Endothelial cell (in vitro differentiated cells): ENCODE data around the gene RAMP3. TPM values are rescaled to one million over a fixed set of nuclear protein-coding genes. Genes with fewer than 3 reads are reported as not detected.

ENCODE experiments used
- DNase-seq: peaks from one replicate; pipeline ENCODE4 v3.0.0; 2021; ENCODE audit warnings: low spot score
- H3K27ac Mint-ChIP-seq: one replicate; pipeline ENCODE4 v1.8.0; 2021; ENCODE audit warnings: mixed read lengths, inconsistent platforms; ENCODE audit not compliant: unreplicated experiment
- H3K27me3 Mint-ChIP-seq: one replicate; pipeline ENCODE4 v1.8.0; 2021; ENCODE audit warnings: mild to moderate bottlenecking, moderate library complexity, mixed read lengths, inconsistent platforms; ENCODE audit not compliant: unreplicated experiment
- H3K36me3 Mint-ChIP-seq: one replicate; pipeline ENCODE4 v1.8.0; 2021; ENCODE audit warnings: mild to moderate bottlenecking, low read depth, mixed read lengths, inconsistent platforms; ENCODE audit not compliant: unreplicated experiment
- H3K4me1 Mint-ChIP-seq: one replicate; pipeline ENCODE4 v1.8.0; 2021; ENCODE audit warnings: mild to moderate bottlenecking, mixed read lengths, inconsistent platforms; ENCODE audit not compliant: unreplicated experiment
- H3K4me3 Mint-ChIP-seq: one replicate; pipeline ENCODE4 v1.8.0; 2021; ENCODE audit warnings: mild to moderate bottlenecking, mixed read lengths, inconsistent platforms; ENCODE audit not compliant: unreplicated experiment
- H3K9me3 Mint-ChIP-seq: one replicate; pipeline ENCODE4 v1.8.0; 2021; ENCODE audit warnings: mixed read lengths, inconsistent platforms; ENCODE audit not compliant: unreplicated experiment
- total RNA-seq: library from RNA; stranded (reverse); fragmentation: NEBNext Ultra II Directional; extraction: Animal tissue kit (Norgen Biotek cat#: 25700); gene quantifications from one replicate; pipeline ENCODE4 v1.2.1, GENCODE V29; 2021; ENCODE audit not compliant: unreplicated experiment
- TF ChIP-seq, protein P1 (sequence below): fragments of 200-600 bp; sonication (generic); IDR thresholded peaks from one replicate; pipeline ENCODE4 v1.5.0; 2021; ENCODE audit warnings: antibody characterized with exemption; ENCODE audit not compliant: unreplicated experiment

The RAMP3 gene
- total RNA-seq, 1 donor from 2014 or later, result 0.62 TPM

GRCh38 chr7:45156516-45157272 is 897 bp upstream of the RAMP3 start:
- no peak overlapping the region for H3K27ac Mint-ChIP-seq
- H3K27me3 Mint-ChIP-seq, result peaks cover 17% of the 10 kb centered on the region

GRCh38 chr7:45157286-45157652 is 322 bp upstream of the RAMP3 start:
- peaks cover 17% of the 10 kb centered on the region for H3K27me3 Mint-ChIP-seq
- H3K4me3 Mint-ChIP-seq, result peak overlapping the region; percentile 84
- H3K9me3 Mint-ChIP-seq, result no peaks in the 10 kb centered on the region
- peaks cover 12% of the 10 kb centered on the region for H3K4me1 Mint-ChIP-seq
- peaks cover 10% of the 10 kb centered on the region for H3K36me3 Mint-ChIP-seq
- TF ChIP-seq, protein P1, sequence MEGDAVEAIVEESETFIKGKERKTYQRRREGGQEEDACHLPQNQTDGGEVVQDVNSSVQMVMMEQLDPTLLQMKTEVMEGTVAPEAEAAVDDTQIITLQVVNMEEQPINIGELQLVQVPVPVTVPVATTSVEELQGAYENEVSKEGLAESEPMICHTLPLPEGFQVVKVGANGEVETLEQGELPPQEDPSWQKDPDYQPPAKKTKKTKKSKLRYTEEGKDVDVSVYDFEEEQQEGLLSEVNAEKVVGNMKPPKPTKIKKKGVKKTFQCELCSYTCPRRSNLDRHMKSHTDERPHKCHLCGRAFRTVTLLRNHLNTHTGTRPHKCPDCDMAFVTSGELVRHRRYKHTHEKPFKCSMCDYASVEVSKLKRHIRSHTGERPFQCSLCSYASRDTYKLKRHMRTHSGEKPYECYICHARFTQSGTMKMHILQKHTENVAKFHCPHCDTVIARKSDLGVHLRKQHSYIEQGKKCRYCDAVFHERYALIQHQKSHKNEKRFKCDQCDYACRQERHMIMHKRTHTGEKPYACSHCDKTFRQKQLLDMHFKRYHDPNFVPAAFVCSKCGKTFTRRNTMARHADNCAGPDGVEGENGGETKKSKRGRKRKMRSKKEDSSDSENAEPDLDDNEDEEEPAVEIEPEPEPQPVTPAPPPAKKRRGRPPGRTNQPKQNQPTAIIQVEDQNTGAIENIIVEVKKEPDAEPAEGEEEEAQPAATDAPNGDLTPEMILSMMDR, result no peak
- no peak for DNase-seq
- H3K27ac Mint-ChIP-seq, result no peak overlapping the region

More at GRCh38 chr7:45156516-45157272, 897 bp upstream of the RAMP3 start:
- Mint-ChIP-seq H3K36me3 (peaks cover 10% of the 10 kb centered on the region), H3K9me3 (no peaks in the 10 kb centered on the region), H3K4me1 (peaks cover 12% of the 10 kb centered on the region), H3K4me3 (peak overlapping the region; percentile 84)
- DNase-seq, result no peak
- TF ChIP-seq, protein P1, result no peak

GRCh38 chr7:45158471-45158870 is 880 bp downstream of the RAMP3 start:
- TF ChIP-seq, protein P1, result no peak
- Mint-ChIP-seq H3K9me3 (no peaks in the 10 kb centered on the region), H3K27ac (no peak overlapping the region), H3K36me3 (peaks cover 10% of the 10 kb centered on the region), H3K4me1 (peaks cover 12% of the 10 kb centered on the region), H3K27me3 (peaks cover 17% of the 10 kb centered on the region), H3K4me3 (no peak overlapping the region)
- no peak for DNase-seq

DNA sequence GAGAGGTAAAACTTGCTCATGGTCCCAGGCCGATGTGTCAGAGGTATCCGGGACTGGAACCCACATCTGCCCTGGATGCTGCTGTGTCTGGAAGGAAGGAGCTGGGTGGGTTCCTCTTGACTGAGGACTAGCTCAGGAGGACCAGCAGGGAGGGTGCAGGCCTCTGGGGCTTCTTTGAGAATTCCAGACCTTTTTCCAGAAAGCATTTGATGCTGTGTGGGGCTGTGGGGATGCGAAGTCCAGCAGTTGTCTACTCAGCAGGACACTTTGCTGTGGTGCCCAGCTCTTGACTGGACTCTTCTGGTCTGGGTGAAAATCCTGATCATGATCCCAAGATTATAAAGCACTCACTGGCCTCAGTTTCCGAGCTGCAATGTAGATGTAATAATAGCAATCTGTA is 1.7 kb downstream of the RAMP3 start:
- Mint-ChIP-seq H3K27ac (no peak overlapping the region), H3K4me1 (peaks cover 12% of the 10 kb centered on the region), H3K36me3 (peaks cover 10% of the 10 kb centered on the region), H3K4me3 (no peak overlapping the region), H3K9me3 (no peaks in the 10 kb centered on the region), H3K27me3 (peaks cover 17% of the 10 kb centered on the region)
- TF ChIP-seq, protein P1, result no peak
- no peak for DNase-seq

DNA sequence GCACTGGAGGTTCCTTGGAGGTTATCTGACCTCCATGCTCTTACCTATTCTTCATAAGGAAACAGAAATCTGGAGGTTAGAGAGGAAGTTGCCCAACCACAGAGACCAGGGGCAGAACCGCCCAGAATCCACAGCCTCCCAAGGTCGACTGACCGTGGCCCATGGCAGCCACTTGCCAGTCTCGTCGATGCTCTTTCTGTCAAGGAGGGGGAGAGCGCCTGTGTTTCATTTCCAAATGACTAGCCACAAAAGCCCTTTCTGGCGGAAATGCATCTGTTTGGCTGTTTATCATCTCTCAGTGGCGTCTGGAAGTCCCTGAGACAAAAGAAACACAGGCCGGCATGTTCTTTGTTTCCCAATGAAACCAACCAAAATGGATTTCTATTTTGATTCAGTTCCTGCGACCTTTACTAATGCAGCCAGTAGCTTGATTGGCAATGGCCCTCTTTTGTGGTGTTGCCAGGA is 2.9 kb downstream of the RAMP3 start:
- Mint-ChIP-seq H3K4me1 (peaks cover 12% of the 10 kb centered on the region), H3K4me3 (no peak overlapping the region), H3K27me3 (peaks cover 16% of the 10 kb centered on the region), H3K27ac (no peak overlapping the region), H3K36me3 (peaks cover 10% of the 10 kb centered on the region), H3K9me3 (no peaks in the 10 kb centered on the region)
- DNase-seq, result no peak
- TF ChIP-seq, protein P1, result no peak
